ENCODE results near the gene DRD5. TPM values are rescaled to one million over a fixed set of nuclear protein-coding genes. Genes with fewer than 3 reads are reported as not detected.
"Not testable (repeated sequence)": the region's sequence is repeated elsewhere in the genome, so short reads cannot be mapped to it uniquely, and the experiment has no call there.

Gene DRD5
- total RNA-seq, 1 donor from 2014 or later = not detected

DNA sequence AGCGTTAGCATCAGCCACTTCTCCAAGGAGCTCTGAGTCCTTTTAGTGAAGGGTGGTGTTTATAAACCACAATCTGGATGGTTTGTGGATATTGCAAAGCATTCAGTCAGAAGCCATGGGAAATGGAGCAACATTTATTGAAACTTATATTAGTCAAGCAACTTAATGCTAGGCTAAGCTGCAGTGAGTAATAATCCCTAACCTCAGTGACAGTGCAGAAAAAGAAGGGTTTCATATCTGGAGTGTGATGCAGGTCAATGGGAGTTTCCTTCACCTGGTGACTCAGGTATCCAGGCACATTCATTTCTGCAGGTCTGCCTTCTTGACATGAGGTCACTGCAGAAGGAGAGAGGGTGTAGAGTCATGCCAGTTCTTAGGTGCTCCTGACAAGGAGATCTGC is 10.4 kb upstream of the DRD5 start:
- Histone ChIP-seq H3K79me2 (ENCODE audit: low read depth) (no peaks in the 10 kb centered on the region), H3K4me3 (no peak overlapping the region), H3K4me1 (peaks cover 4% of the 10 kb centered on the region), H2AFZ (replicated peaks) (no peak overlapping the region), H3K36me3 (no peaks in the 10 kb centered on the region), H3K27ac (no peak overlapping the region), H3K27me3 (no peaks in the 10 kb centered on the region), H3F3A (ENCODE audit: low read depth) (no peaks in the 10 kb centered on the region), H4K20me1 (ENCODE audit: low read depth) (no peaks in the 10 kb centered on the region), H3K9me3 (ENCODE audit: low read depth) (no peaks in the 10 kb centered on the region), H3K9ac (no peak overlapping the region), H3K4me2 (no peak overlapping the region)
- no peaks in the 10 kb centered on the region for H3K36me3 Mint-ChIP-seq
- no peak overlapping the region for H3K27ac Mint-ChIP-seq
- H3K27me3 Mint-ChIP-seq (ENCODE audit: insufficient read depth, low read depth) = peaks cover 30% of the 10 kb centered on the region
- TF ChIP-seq EZH2phosphoT487 (IDR thresholded peaks at IDR 0.05) = no peak
- TF ChIP-seq, protein P1, sequence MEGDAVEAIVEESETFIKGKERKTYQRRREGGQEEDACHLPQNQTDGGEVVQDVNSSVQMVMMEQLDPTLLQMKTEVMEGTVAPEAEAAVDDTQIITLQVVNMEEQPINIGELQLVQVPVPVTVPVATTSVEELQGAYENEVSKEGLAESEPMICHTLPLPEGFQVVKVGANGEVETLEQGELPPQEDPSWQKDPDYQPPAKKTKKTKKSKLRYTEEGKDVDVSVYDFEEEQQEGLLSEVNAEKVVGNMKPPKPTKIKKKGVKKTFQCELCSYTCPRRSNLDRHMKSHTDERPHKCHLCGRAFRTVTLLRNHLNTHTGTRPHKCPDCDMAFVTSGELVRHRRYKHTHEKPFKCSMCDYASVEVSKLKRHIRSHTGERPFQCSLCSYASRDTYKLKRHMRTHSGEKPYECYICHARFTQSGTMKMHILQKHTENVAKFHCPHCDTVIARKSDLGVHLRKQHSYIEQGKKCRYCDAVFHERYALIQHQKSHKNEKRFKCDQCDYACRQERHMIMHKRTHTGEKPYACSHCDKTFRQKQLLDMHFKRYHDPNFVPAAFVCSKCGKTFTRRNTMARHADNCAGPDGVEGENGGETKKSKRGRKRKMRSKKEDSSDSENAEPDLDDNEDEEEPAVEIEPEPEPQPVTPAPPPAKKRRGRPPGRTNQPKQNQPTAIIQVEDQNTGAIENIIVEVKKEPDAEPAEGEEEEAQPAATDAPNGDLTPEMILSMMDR (IDR thresholded peaks at IDR 0.05) = no peak
- no peak for TF ChIP-seq EZH2 (IDR thresholded peaks at IDR 0.05)
- peaks cover 11% of the 10 kb centered on the region for H3K9me3 Mint-ChIP-seq
- H3K4me3 Mint-ChIP-seq = no peak overlapping the region
- H3K4me1 Mint-ChIP-seq = peaks cover 12% of the 10 kb centered on the region
- no peak for DNase-seq (ENCODE audit: low spot score)

DNA sequence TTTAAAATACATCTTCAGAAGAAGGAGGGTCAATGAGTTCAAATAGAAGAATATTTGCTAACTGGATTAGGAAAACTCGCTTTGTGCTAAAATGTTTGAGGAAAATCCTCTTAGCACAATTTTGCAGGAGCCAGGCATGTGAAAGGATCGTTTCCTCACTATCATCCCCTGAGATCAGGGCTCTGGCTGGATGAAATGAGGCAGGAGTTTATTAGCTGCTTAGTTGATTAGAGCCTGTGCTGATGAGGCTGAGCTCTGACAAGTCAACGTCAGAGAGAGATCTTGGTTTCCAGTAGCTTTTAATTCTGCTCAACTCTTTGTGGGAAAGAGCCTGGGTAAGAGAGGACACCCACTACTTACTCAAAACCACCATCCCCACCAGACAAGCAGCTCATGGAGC is 8.0 kb upstream of the DRD5 start:
- H3K4me1 ChIP-seq = peaks cover 4% of the 10 kb centered on the region
- H3K9me3 Mint-ChIP-seq = peaks cover 10% of the 10 kb centered on the region
- no peaks in the 10 kb centered on the region for H3K79me2 ChIP-seq (ENCODE audit: low read depth)
- peaks cover 18% of the 10 kb centered on the region for H3K27me3 ChIP-seq
- H3K4me1 Mint-ChIP-seq = peaks cover 12% of the 10 kb centered on the region
- H4K20me1 ChIP-seq (ENCODE audit: low read depth) = no peaks in the 10 kb centered on the region
- no peak overlapping the region for H3K4me2 ChIP-seq
- no peak overlapping the region for H2AFZ ChIP-seq (replicated peaks)
- no peak for TF ChIP-seq EZH2 (IDR thresholded peaks at IDR 0.05)
- TF ChIP-seq, protein P1 (IDR thresholded peaks at IDR 0.05) = no peak
- TF ChIP-seq EZH2phosphoT487 (IDR thresholded peaks at IDR 0.05) = no peak
- peaks cover 40% of the 10 kb centered on the region for H3K27me3 Mint-ChIP-seq (ENCODE audit: insufficient read depth, low read depth)
- H3K27ac ChIP-seq = no peak overlapping the region
- no peaks in the 10 kb centered on the region for H3K9me3 ChIP-seq (ENCODE audit: low read depth)
- no peaks in the 10 kb centered on the region for H3F3A ChIP-seq (ENCODE audit: low read depth)
- H3K27ac Mint-ChIP-seq = no peak overlapping the region
- H3K9ac ChIP-seq = no peak overlapping the region
- H3K4me3 Mint-ChIP-seq = no peak overlapping the region
- DNase-seq (ENCODE audit: low spot score) = no peak
- H3K36me3 Mint-ChIP-seq = no peaks in the 10 kb centered on the region
- no peaks in the 10 kb centered on the region for H3K36me3 ChIP-seq
- no peak overlapping the region for H3K4me3 ChIP-seq

DNA sequence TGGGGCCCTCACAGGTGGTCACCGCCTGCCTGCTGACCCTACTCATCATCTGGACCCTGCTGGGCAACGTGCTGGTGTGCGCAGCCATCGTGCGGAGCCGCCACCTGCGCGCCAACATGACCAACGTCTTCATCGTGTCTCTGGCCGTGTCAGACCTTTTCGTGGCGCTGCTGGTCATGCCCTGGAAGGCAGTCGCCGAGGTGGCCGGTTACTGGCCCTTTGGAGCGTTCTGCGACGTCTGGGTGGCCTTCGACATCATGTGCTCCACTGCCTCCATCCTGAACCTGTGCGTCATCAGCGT is 652 bp downstream of the DRD5 start:
- Histone ChIP-seq H4K20me1 (ENCODE audit: low read depth) (no peaks in the 10 kb centered on the region), H3K79me2 (ENCODE audit: low read depth) (no peaks in the 10 kb centered on the region), H3K27me3 (peaks cover 96% of the 10 kb centered on the region), H2AFZ (replicated peaks) (peak overlapping the region; percentile 95), H3K36me3 (no peaks in the 10 kb centered on the region), H3K4me1 (no peaks in the 10 kb centered on the region), H3K27ac (no peak overlapping the region), H3K4me2 (peak overlapping the region; percentile 95), H3K4me3 (peak overlapping the region; percentile 63), H3F3A (ENCODE audit: low read depth) (no peaks in the 10 kb centered on the region), H3K9me3 (ENCODE audit: low read depth) (no peaks in the 10 kb centered on the region), H3K9ac (no peak overlapping the region)
- Mint-ChIP-seq H3K36me3 (peaks cover 2% of the 10 kb centered on the region), H3K27ac (no peak overlapping the region), H3K9me3 (peaks cover 10% of the 10 kb centered on the region), H3K4me3 (no peak overlapping the region), H3K27me3 (ENCODE audit: insufficient read depth, low read depth) (peaks cover 49% of the 10 kb centered on the region), H3K4me1 (peaks cover 3% of the 10 kb centered on the region)
- TF ChIP-seq, protein P1 (IDR thresholded peaks at IDR 0.05) = no peak
- no peak for TF ChIP-seq EZH2 (IDR thresholded peaks at IDR 0.05)
- no peak for TF ChIP-seq EZH2phosphoT487 (IDR thresholded peaks at IDR 0.05)
- no peak for DNase-seq (ENCODE audit: low spot score)

DNA sequence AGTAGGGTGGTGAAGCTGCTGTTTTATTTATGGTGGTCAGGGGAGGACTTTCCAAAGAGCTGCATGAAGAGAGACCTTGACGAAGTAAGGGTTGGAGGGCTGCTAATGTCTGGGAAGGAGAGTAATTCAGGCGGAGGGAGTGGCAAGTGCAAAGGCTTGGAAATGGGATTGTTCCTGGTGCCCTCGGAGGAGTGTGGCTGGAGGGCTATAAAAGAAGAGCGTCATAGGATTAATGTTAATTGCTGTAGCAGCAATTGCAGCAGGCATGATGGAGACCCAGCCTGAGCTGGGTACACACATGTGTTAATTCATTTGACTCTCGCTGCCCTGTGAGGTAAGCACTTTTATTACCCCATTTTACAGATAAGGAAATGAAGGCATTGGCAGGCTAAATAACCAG is 4.5 kb downstream of the DRD5 start:
- H3F3A ChIP-seq (ENCODE audit: low read depth); H3K36me3 Mint-ChIP-seq; H3K9ac ChIP-seq; H3K27ac ChIP-seq; H3K9me3 ChIP-seq (ENCODE audit: low read depth); DNase-seq (ENCODE audit: low spot score); H4K20me1 ChIP-seq (ENCODE audit: low read depth); H3K4me1 Mint-ChIP-seq; H3K27ac Mint-ChIP-seq; H3K9me3 Mint-ChIP-seq; H3K4me3 ChIP-seq; H2AFZ ChIP-seq (replicated peaks); H3K36me3 ChIP-seq; H3K4me2 ChIP-seq; H3K4me1 ChIP-seq; H3K79me2 ChIP-seq (ENCODE audit: low read depth); H3K4me3 Mint-ChIP-seq: not testable (repeated sequence)
- peaks cover 26% of the 10 kb centered on the region for H3K27me3 Mint-ChIP-seq (ENCODE audit: insufficient read depth, low read depth)
- peaks cover 68% of the 10 kb centered on the region for H3K27me3 ChIP-seq

Data from neural progenitor cell (in vitro differentiated cells).